CD4-positive, alpha-beta T cell treated with Interleukin-21 for 1 hour (primary cell): ENCODE data around the gene INSYN2B.

ENCODE experiments used
- DNase-seq: peaks from one replicate; pipeline ENCODE4 v3.0.0-alpha.2; 2020

INSYN2B gene

GRCh38 chr5:169881702-169882303 lies 98.5 kb downstream of the INSYN2B start:
- DNase-seq, result no peak

- DNase-seq, result no peak
Measured at GRCh38 chr5:169880785-169881184, 99.5 kb downstream of the INSYN2B start.

GRCh38 chr5:169880012-169880663 lies 100.2 kb downstream of the INSYN2B start:
- DNase-seq, result no peak

GRCh38 chr5:169876386-169876785 lies 103.9 kb downstream of the INSYN2B start:
- DNase-seq, result no peak

GRCh38 chr5:169875731-169876130 lies 104.6 kb downstream of the INSYN2B start:
- no peak for DNase-seq

- no peak for DNase-seq
Measured at GRCh38 chr5:169875091-169875728, 105.1 kb downstream of the INSYN2B start.

- no peak for DNase-seq
Measured at GRCh38 chr5:169874621-169875020, 105.7 kb downstream of the INSYN2B start.

GRCh38 chr5:169873642-169874041 lies 106.7 kb downstream of the INSYN2B start:
- DNase-seq, result no peak

- no peak for DNase-seq
Measured at GRCh38 chr5:169871826-169872490, 108.3 kb downstream of the INSYN2B start.

GRCh38 chr5:169870211-169870610 lies 110.1 kb downstream of the INSYN2B start:
- DNase-seq, result no peak

- DNase-seq, result no peak
Measured at GRCh38 chr5:169869066-169869465, 111.2 kb downstream of the INSYN2B start.

GRCh38 chr5:169867347-169867746 lies 112.9 kb downstream of the INSYN2B start:
- no peak for DNase-seq

GRCh38 chr5:169864483-169864882 lies 115.8 kb downstream of the INSYN2B start:
- no peak for DNase-seq

- no peak for DNase-seq
Measured at GRCh38 chr5:169862391-169862811, 117.9 kb downstream of the INSYN2B start.

- DNase-seq, result no peak
Measured at GRCh38 chr5:169861934-169862333, 118.4 kb downstream of the INSYN2B start.

- DNase-seq, result no peak
Measured at GRCh38 chr5:169861433-169861832, 118.9 kb downstream of the INSYN2B start.

GRCh38 chr5:169860585-169860984 lies 119.7 kb downstream of the INSYN2B start:
- no peak for DNase-seq

GRCh38 chr5:169856571-169856970 lies 123.7 kb downstream of the INSYN2B start:
- DNase-seq, result no peak

- DNase-seq, result no peak
Measured at GRCh38 chr5:169851321-169851850, 128.9 kb downstream of the INSYN2B start.

GRCh38 chr5:169850409-169850808 lies 129.9 kb downstream of the INSYN2B start:
- DNase-seq, result no peak

GRCh38 chr5:169848792-169849191 lies 131.5 kb downstream of the INSYN2B start:
- no peak for DNase-seq

GRCh38 chr5:169848271-169848670 lies 132.0 kb downstream of the INSYN2B start:
- DNase-seq, result no peak

- no peak for DNase-seq
Measured at GRCh38 chr5:169847519-169847918, 132.8 kb downstream of the INSYN2B start.

- DNase-seq, result no peak
Measured at GRCh38 chr5:169842699-169843098, 137.6 kb downstream of the INSYN2B start.
